ENCODE data around the gene KCNC4.

DNA sequence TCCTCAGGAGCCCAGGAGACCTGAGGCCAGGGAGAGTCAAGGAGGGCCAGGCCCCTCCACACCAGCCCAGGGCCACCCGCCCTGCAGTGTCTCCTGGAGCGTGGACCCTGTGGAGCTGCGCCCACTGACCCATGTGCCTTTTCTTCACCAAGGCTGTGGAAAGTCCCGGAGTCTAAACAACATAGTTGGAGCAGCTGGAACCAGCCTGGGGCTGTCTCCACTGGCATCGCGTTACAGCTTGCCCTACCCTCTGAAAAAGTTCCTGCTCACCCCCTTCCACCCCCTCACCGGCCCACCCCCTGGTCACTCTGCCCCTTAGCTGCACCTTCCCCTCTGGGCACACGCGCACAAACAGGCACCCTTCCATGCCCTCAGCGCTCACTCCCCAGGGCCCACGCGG lies 18.3 kb downstream of the KCNC4 start:
- TF ChIP-seq, protein P1, sequence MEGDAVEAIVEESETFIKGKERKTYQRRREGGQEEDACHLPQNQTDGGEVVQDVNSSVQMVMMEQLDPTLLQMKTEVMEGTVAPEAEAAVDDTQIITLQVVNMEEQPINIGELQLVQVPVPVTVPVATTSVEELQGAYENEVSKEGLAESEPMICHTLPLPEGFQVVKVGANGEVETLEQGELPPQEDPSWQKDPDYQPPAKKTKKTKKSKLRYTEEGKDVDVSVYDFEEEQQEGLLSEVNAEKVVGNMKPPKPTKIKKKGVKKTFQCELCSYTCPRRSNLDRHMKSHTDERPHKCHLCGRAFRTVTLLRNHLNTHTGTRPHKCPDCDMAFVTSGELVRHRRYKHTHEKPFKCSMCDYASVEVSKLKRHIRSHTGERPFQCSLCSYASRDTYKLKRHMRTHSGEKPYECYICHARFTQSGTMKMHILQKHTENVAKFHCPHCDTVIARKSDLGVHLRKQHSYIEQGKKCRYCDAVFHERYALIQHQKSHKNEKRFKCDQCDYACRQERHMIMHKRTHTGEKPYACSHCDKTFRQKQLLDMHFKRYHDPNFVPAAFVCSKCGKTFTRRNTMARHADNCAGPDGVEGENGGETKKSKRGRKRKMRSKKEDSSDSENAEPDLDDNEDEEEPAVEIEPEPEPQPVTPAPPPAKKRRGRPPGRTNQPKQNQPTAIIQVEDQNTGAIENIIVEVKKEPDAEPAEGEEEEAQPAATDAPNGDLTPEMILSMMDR (IDR thresholded peaks at IDR 0.05) = no peak
- no peak for TF ChIP-seq POLR2AphosphoS5 (IDR thresholded peaks at IDR 0.05)
